Body of pancreas (tissue), 4 donors: ENCODE results near the gene TTC39C. TPM values are rescaled to one million over a fixed set of nuclear protein-coding genes. Genes with fewer than 3 reads are reported as not detected.

Experiments
- ATAC-seq: fragments of 150-250 bp; one replicate; pipeline ENCODE4 v1.9.1; 2016
- DNase-seq, 4 donors: peaks; one replicate each; pipeline ENCODE4 v3.0.0-alpha.2; 2019
- H3K27ac ChIP-seq, 4 donors: fragments of 200-600 bp; sonication (generic); 1 replicate in 3 of 4; 2 replicates in 1 of 4; pipeline versions ENCODE4 v1.5.1 to v1.6.1; 2016 to 2019; ENCODE audit warnings: mild to moderate bottlenecking in 1 of 4, mixed read lengths in 1 of 4, moderate library complexity in 1 of 4
- H3K27me3 ChIP-seq, 2 donors: fragments of 200-600 bp; sonication (generic); one replicate each; pipeline ENCODE4 v1.6.0; 2016; ENCODE audit warnings: mild to moderate bottlenecking in 1 of 2
- H3K36me3 ChIP-seq, 2 donors: fragments of 200-600 bp; sonication (generic); replicated peaks in 1 of 2; 2 replicates each; pipeline ENCODE4 v1.5.1; 2016; ENCODE audit warnings: low read depth in 2 of 2; ENCODE audit not compliant: insufficient read depth in 1 of 2
- H3K4me1 ChIP-seq: fragments of 200-600 bp; sonication (generic); one replicate; pipeline ENCODE4 v1.6.0; 2016
- H3K4me3 ChIP-seq, 2 donors: fragments of 200-600 bp; sonication (generic); 1 replicate in 1 of 2; 2 replicates in 1 of 2; pipeline ENCODE4 v1.5.1; 2016 to 2019
- H3K9me3 ChIP-seq, 3 donors: fragments of 200-600 bp; sonication (generic); 1 replicate in 2 of 3; 2 replicates in 1 of 3; pipeline ENCODE4 v1.5.1; 2016
- POLR2A ChIP-seq, 3 donors: fragments of 450-650 bp; IDR thresholded peaks; one replicate each; pipeline ENCODE4 v1.6.1; 2016; ENCODE audit warnings: antibody characterized with exemption in 3 of 3, mild to moderate bottlenecking in 2 of 3
- WGBS, 2 donors: methylation state at CpG; one replicate each; pipeline ENCODE4 v1.1.5; 2017; 5-methylcytosine and 5-hydroxymethylcytosine counted together
- intact Hi-C: fragments of 100-400 bp; cut with DNase I; formaldehyde crosslinking; loops from one replicate; pipeline ENCODE4 v1.15.1; 2023
- total RNA-seq, 2 donors: library from RNA; depleted of rRNA; stranded (reverse); fragments of >200 nt; gene quantifications; one replicate each; pipeline ENCODE4 v1.1.0, GENCODE V29; 2016
- TF ChIP-seq, protein P1 (sequence below), 7 experiments: fragments of 450-650 bp in 4 of 7; fragments of 200-600 bp in 3 of 7; sonication (generic) in 3 of 7; IDR thresholded peaks; one replicate each; pipeline ENCODE4 v1.5.1; 2016 to 2019; ENCODE audit warnings: antibody characterized with exemption in 7 of 7

TTC39C gene
- total RNA-seq, 2 donors from 2014 or later, result 20.1 to 21.8 TPM

DNA sequence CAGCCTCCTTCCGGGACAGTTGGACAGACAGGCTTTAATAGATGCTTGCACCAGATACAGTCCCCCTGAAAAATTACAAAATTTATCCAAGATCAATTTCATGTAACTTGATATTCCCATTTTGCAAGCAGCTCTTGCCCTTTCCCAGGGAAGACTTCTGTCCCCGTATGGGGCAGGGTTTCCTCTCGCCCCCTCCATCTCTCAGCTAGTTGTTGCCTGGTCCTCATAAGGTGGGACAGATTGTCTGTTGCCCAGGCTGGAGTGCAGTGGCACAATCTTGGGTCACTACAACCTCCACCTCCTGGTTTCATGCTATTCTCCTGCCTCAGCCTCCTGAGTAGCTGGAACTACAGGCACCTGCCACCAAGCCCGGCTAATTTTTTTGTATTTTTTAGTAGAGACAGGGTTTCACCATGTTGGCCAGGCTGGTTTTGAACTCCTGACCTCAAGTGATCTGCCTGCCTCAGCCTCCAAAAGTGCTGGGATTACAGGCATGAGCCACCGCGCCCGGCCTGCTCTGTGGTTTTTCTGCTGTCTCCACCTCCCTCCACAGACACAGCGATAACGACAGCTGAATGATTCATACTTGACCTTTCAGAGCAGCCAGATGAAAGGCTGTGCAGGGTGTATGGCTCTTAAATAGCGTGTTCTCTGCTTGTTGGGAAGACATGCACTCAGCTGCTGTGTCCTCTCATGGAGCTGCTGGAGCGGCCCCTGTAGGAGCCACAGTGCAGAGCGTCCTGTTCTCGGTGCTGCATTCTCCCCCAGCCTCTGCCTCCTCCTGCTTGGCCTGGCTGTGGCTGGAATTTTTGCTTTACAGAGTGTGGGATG lies 61.4 kb downstream of the TTC39C start:
- 74 to 81% methylated on average over 13 of the region's 13 CpGs for WGBS, 2 donors
- peak; percentile 85 for ATAC-seq
- Histone ChIP-seq H3K27ac (peak overlapping the region in 2 of 4 donors; percentile 8 to 42), H3K9me3 (no peaks in the 10 kb centered on the region), H3K27me3 (no peaks in the 10 kb centered on the region), H3K4me1 (no peaks in the 10 kb centered on the region), H3K36me3 (no peaks in the 10 kb centered on the region), H3K4me3 (no peak overlapping the region)
- DNase-seq, result peak; percentile 41 to 76 (median 62)
- TF ChIP-seq, protein P1, sequence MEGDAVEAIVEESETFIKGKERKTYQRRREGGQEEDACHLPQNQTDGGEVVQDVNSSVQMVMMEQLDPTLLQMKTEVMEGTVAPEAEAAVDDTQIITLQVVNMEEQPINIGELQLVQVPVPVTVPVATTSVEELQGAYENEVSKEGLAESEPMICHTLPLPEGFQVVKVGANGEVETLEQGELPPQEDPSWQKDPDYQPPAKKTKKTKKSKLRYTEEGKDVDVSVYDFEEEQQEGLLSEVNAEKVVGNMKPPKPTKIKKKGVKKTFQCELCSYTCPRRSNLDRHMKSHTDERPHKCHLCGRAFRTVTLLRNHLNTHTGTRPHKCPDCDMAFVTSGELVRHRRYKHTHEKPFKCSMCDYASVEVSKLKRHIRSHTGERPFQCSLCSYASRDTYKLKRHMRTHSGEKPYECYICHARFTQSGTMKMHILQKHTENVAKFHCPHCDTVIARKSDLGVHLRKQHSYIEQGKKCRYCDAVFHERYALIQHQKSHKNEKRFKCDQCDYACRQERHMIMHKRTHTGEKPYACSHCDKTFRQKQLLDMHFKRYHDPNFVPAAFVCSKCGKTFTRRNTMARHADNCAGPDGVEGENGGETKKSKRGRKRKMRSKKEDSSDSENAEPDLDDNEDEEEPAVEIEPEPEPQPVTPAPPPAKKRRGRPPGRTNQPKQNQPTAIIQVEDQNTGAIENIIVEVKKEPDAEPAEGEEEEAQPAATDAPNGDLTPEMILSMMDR (IDR thresholded peaks at IDR 0.05), result peak in 4 of 7 experiments; percentile 11 to 37 (median 16)
- TF ChIP-seq POLR2A (IDR thresholded peaks at IDR 0.05), result no peak
- intact Hi-C loops, result loop anchor here (10.0 kb wide), 1 partner anchor 51 kb away; no protein-coding TSS in a partner anchor

DNA sequence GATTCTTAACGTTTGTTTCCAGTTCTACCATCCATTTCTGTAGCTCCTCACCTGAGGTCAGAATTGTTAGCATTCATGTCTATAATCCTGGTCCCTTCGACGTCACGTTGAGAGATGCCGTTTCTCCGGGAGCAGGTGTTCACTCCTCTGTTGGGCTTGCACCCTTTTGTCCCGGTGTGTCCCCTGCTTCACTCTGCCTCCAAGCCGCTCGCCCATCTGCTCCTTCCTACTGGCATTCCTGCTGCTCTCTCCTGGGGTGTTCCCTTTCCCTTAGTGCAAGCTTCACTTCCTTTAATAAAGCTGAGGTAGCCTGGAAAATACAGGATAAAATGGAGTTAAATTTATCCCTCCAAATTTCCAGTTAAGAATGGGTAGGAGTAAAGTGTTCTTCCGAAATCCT lies 62.4 kb downstream of the TTC39C start:
- DNase-seq (no peak), ATAC-seq (no peak)
- Histone ChIP-seq H3K9me3 (no peaks in the 10 kb centered on the region), H3K27ac (peak overlapping the region in 1 of 4 donors; percentile 42), H3K27me3 (no peaks in the 10 kb centered on the region), H3K4me3 (no peak overlapping the region), H3K4me1 (no peaks in the 10 kb centered on the region), H3K36me3 (no peaks in the 10 kb centered on the region)
- intact Hi-C loops, result loop anchor here (10.0 kb wide), 1 partner anchor 52 kb away; no protein-coding TSS in a partner anchor
- no peak for TF ChIP-seq POLR2A (IDR thresholded peaks at IDR 0.05)
- TF ChIP-seq, protein P1 (IDR thresholded peaks at IDR 0.05), result no peak
- WGBS, 2 donors, result 90 to 93% methylated on average over 9 to 10 of the region's 10 CpGs

DNA sequence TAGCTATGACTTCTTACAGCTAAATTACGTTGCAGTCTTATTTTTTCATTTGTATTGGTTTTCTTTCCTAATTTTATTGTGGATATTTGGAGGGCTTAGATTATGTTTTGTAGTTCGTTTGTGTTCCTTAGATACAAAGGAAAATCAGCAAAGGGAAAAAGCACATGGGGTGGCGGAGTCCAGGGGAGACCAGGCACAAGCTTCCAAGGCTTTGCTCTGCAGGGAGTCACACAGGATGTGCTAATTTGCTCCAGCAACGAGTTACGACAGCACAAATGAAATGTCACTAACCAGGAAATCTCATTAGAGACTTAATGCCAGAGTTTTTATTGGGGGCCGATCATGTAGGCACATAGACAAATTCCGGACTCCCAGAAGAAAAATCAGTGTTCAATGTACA lies 63.8 kb downstream of the TTC39C start:
- Histone ChIP-seq H3K9me3 (no peaks in the 10 kb centered on the region), H3K4me1 (no peaks in the 10 kb centered on the region), H3K27ac (no peak overlapping the region), H3K36me3 (peaks cover 0 to 1% of the 10 kb centered on the region in 2 donors), H3K27me3 (no peaks in the 10 kb centered on the region), H3K4me3 (no peak overlapping the region)
- intact Hi-C loops, result loop anchor here (10.0 kb wide), 1 partner anchor 54 kb away; no protein-coding TSS in a partner anchor
- TF ChIP-seq, protein P1 (IDR thresholded peaks at IDR 0.05), result no peak
- TF ChIP-seq POLR2A (IDR thresholded peaks at IDR 0.05), result no peak
- ATAC-seq (no peak), DNase-seq (no peak)
- WGBS, 2 donors, result 85% methylated on average over 7 of the region's 7 CpGs

DNA sequence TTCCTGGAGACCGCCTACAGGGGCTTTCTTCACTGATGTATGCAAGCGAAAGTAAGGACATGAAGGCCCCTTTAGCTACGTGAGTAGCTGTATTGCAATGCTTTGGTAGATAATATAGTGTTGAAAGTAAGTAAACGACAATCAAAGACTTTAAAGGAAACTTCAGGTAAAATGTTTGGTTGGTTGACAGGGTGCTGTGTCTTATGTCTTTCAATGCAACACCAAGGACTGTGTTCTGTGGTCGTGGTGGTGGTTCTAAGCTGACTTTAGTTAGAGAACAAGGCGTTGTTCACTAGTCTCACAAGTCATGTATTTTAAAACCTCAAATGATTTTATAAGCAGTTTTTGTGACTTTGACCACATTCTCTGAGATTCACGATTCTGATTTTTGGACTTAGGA lies 66.3 kb downstream of the TTC39C start:
- 89 to 90% methylated on average over 7 of the region's 7 CpGs for WGBS, 2 donors

More for the DNA sequence above, 66.3 kb downstream of the TTC39C start:
- no peak for ATAC-seq
- H3K9me3 ChIP-seq, result no peaks in the 10 kb centered on the region
- DNase-seq, result no peak
- no peak overlapping the region for H3K4me3 ChIP-seq
- H3K27ac ChIP-seq, result no peak overlapping the region
- no peaks in the 10 kb centered on the region for H3K27me3 ChIP-seq
- no peaks in the 10 kb centered on the region for H3K4me1 ChIP-seq
- intact Hi-C loops, result no loop called here
- TF ChIP-seq, protein P1 (IDR thresholded peaks at IDR 0.05), result no peak
- no peak for TF ChIP-seq POLR2A (IDR thresholded peaks at IDR 0.05)
- peaks cover 0 to 2% of the 10 kb centered on the region in 2 donors for H3K36me3 ChIP-seq
